ENCODE measurements around the gene ITSN1.

The ITSN1 gene

GRCh38 chr21:33817138-33817537 is 174.8 kb downstream of the ITSN1 start:
- DNase-seq, result no peak

- DNase-seq, result peak; percentile 87
These were observed 175.6 kb downstream of the ITSN1 start for GRCh38 chr21:33817663-33818451.

- no peak for DNase-seq
These were observed 178.0 kb downstream of the ITSN1 start for GRCh38 chr21:33820230-33820770.

GRCh38 chr21:33820798-33821197 is 178.5 kb downstream of the ITSN1 start:
- no peak for DNase-seq

- no peak for DNase-seq
These were observed 179.4 kb downstream of the ITSN1 start for GRCh38 chr21:33821503-33822322.

GRCh38 chr21:33824156-33824941 is 182.0 kb downstream of the ITSN1 start:
- no peak for DNase-seq

GRCh38 chr21:33825419-33825818 is 183.1 kb downstream of the ITSN1 start:
- no peak for DNase-seq

- no peak for DNase-seq
These were observed 183.6 kb downstream of the ITSN1 start for GRCh38 chr21:33825915-33826314.

GRCh38 chr21:33828083-33828482 is 185.8 kb downstream of the ITSN1 start:
- DNase-seq, result no peak

GRCh38 chr21:33828577-33828976 is 186.3 kb downstream of the ITSN1 start:
- DNase-seq, result no peak

- no peak for DNase-seq
These were observed 187.5 kb downstream of the ITSN1 start for GRCh38 chr21:33829844-33830243.

GRCh38 chr21:33831962-33832659 is 189.8 kb downstream of the ITSN1 start:
- DNase-seq, result no peak

- peak; percentile 32 for DNase-seq
These were observed 192.7 kb downstream of the ITSN1 start for GRCh38 chr21:33834801-33835500.

- DNase-seq, result no peak
These were observed 193.6 kb downstream of the ITSN1 start for GRCh38 chr21:33835920-33836319.

- DNase-seq, result peak; percentile 12
These were observed 194.1 kb downstream of the ITSN1 start for GRCh38 chr21:33836408-33836807.

- DNase-seq, result peak; percentile 24
These were observed 196.9 kb downstream of the ITSN1 start for GRCh38 chr21:33839167-33839716.

- DNase-seq, result no peak
These were observed 197.5 kb downstream of the ITSN1 start for GRCh38 chr21:33839806-33840205.

- no peak for DNase-seq
These were observed 198.5 kb downstream of the ITSN1 start for GRCh38 chr21:33840771-33841170.

- no peak for DNase-seq
These were observed 199.3 kb downstream of the ITSN1 start for GRCh38 chr21:33841561-33841960.

GRCh38 chr21:33843216-33843615 is 200.9 kb downstream of the ITSN1 start:
- DNase-seq, result no peak
